Small intestine (tissue), 7 donors: Measurements from ENCODE around the gene CPA5. TPM values are rescaled to one million over a fixed set of nuclear protein-coding genes. Genes with fewer than 3 reads are reported as not detected.

ENCODE experiments used
- DNase-seq, 2 donors: peaks; one replicate each; pipeline versions ENCODE4 v3.0.0 to v3.0.0-alpha.2; 2013
- FAIRE-seq: peaks from 2 replicates; lab custom pipeline; 2012; peaks lifted over from hg19 to GRCh38; lab: Jason Lieb, UNC
- H3K27ac ChIP-seq, 3 donors: one replicate each; pipeline ENCODE4 v1.5.1; 2013; ENCODE audit warnings: low read length in 2 of 3, mild to moderate bottlenecking in 2 of 3, control low read depth in 1 of 3, inconsistent platforms in 1 of 3, low read depth in 1 of 3, moderate library complexity in 1 of 3
- H3K27me3 ChIP-seq, 3 donors: one replicate each; pipeline ENCODE4 v1.6.1; 2013; ENCODE audit warnings: low read length in 3 of 3, inconsistent platforms in 1 of 3; ENCODE audit not compliant: control insufficient read depth in 3 of 3, insufficient read depth in 3 of 3
- H3K36me3 ChIP-seq, 3 donors: one replicate each; pipeline ENCODE4 v1.6.1; 2013; ENCODE audit warnings: low read length in 3 of 3, inconsistent platforms in 1 of 3, low read depth in 1 of 3, mild to moderate bottlenecking in 1 of 3, moderate library complexity in 1 of 3; ENCODE audit not compliant: control insufficient read depth in 3 of 3, insufficient read depth in 2 of 3
- H3K4me1 ChIP-seq, 3 donors: one replicate each; pipeline ENCODE4 v1.6.1; 2013; ENCODE audit warnings: low read length in 2 of 3, inconsistent platforms in 1 of 3, low read depth in 1 of 3, mild to moderate bottlenecking in 1 of 3, moderate library complexity in 1 of 3; ENCODE audit not compliant: control insufficient read depth in 3 of 3, insufficient read depth in 2 of 3
- H3K4me3 ChIP-seq, 3 donors: one replicate each; pipeline ENCODE4 v1.5.1; 2013; ENCODE audit warnings: low read length in 3 of 3, control low read depth in 1 of 3, inconsistent platforms in 1 of 3, low read depth in 1 of 3, mild to moderate bottlenecking in 1 of 3, moderate library complexity in 1 of 3
- H3K9me3 ChIP-seq, 2 donors: one replicate each; pipeline ENCODE4 v1.6.1; 2013; ENCODE audit warnings: low read depth in 1 of 2, low read length in 1 of 2; ENCODE audit not compliant: control insufficient read depth in 2 of 2, insufficient read depth in 1 of 2
- WGBS, 3 donors: extraction: QIAGEN DNeasy Blood & Tissue Kit; methylation state at CpG; one replicate each; pipeline ENCODE4 v1.1.7; 2013; 5-methylcytosine and 5-hydroxymethylcytosine counted together
- polyA plus RNA-seq, 4 donors: library from polyadenylated mRNA; stranded (reverse) in 3 of 4; unstranded in 1 of 4; fragments of 200-250 nt in 3 of 4; fragments of 120-200 nt in 1 of 4; gene quantifications; one replicate each; pipeline versions ENCODE4 v1.2.1 to v1.2.3, GENCODE V29; 2013
- donor health status: healthy with polysubstance abuse.
- donor health status: control.
- donor health status: control.
- donor health status: Bipolar disorder and iron deficiency.
- donor health status: healthy.

Gene CPA5
- polyA plus RNA-seq, 4 donors, result 0.04 to 0.68 TPM; not detected in 2

DNA sequence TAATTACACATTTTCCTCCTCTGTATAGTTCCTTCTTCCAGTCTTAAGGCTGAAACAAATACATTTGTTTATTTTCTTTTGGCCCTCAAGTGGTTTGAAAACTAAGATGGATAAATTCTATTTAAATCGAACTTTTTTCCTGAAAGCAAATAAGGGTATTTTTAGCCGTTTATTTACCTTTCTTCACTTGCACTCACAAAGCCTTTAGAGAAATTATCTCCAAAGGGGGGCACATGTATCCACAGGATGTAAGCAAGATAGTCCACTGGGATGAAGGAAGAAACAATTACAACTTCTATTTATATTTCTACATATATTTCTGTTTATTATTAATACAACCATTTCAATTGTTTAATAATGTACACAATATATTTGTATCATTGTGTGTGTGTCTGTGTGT lies 41.5 kb upstream of the CPA5 start:
- no peak for FAIRE-seq
- no peak overlapping the region for H3K4me3 ChIP-seq
- no peaks in the 10 kb centered on the region for H3K27me3 ChIP-seq
- H3K9me3 ChIP-seq, result no peaks in the 10 kb centered on the region
- 47 to 75% (median 66%) methylated on average over 2 of the region's 2 CpGs for WGBS, 3 donors
- no peak for DNase-seq
- no peak overlapping the region for H3K27ac ChIP-seq
- H3K36me3 ChIP-seq, result no peaks in the 10 kb centered on the region
- H3K4me1 ChIP-seq, result no peaks in the 10 kb centered on the region

DNA sequence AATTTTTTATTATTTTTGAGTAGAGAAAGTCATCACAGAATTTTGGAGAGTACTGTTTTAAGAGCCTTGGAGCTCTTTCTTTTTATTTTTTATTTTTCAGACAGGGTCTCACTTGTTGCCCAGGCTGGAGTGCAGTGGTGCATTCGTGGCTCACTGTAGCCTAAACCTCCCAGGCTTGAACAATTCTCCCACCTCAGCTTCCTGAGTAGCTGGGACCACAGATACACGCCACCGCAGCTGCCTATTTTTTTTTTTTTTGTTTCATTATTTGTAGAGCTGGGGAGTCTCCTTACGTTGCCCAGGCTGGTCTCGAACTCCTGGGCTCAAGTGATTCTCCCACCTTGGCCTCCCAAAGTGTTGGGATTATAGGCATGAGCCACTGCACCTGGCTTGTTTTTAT lies 41.1 kb upstream of the CPA5 start:
- WGBS, 3 donors, result 69 to 72% (median 70%) methylated on average over 5 of the region's 5 CpGs

GRCh38 chr7:130303982-130304381 lies 40.6 kb upstream of the CPA5 start:
- Histone ChIP-seq H3K4me1 (no peaks in the 10 kb centered on the region), H3K27me3 (no peaks in the 10 kb centered on the region), H3K4me3 (no peak overlapping the region), H3K27ac (no peak overlapping the region), H3K9me3 (no peaks in the 10 kb centered on the region), H3K36me3 (no peaks in the 10 kb centered on the region)
- FAIRE-seq (no peak), DNase-seq (no peak)
- 77 to 84% (median 78%) methylated on average over 5 of the region's 5 CpGs for WGBS, 3 donors

More for the DNA sequence above, 41.1 kb upstream of the CPA5 start:
- H3K27ac ChIP-seq, result no peak overlapping the region
- H3K9me3 ChIP-seq, result no peaks in the 10 kb centered on the region
- FAIRE-seq (no peak), DNase-seq (no peak)
- no peaks in the 10 kb centered on the region for H3K27me3 ChIP-seq
- no peaks in the 10 kb centered on the region for H3K4me1 ChIP-seq
- H3K4me3 ChIP-seq, result no peak overlapping the region
- no peaks in the 10 kb centered on the region for H3K36me3 ChIP-seq

- H3K36me3 ChIP-seq, result no peaks in the 10 kb centered on the region
- H3K27ac ChIP-seq, result no peak overlapping the region
- 91 to 97% (median 92%) methylated on average over 3 of the region's 3 CpGs for WGBS, 3 donors
- DNase-seq (no peak), FAIRE-seq (no peak)
- no peaks in the 10 kb centered on the region for H3K27me3 ChIP-seq
- H3K4me3 ChIP-seq, result no peak overlapping the region
- H3K9me3 ChIP-seq, result no peaks in the 10 kb centered on the region
- no peaks in the 10 kb centered on the region for H3K4me1 ChIP-seq
Measured at GRCh38 chr7:130304878-130305277, 39.7 kb upstream of the CPA5 start.

- no peak overlapping the region for H3K27ac ChIP-seq
- no peaks in the 10 kb centered on the region for H3K9me3 ChIP-seq
- WGBS, 3 donors, result 82 to 87% (median 86%) methylated on average over 21 of the region's 21 CpGs
- no peaks in the 10 kb centered on the region for H3K27me3 ChIP-seq
- no peak for DNase-seq
- no peaks in the 10 kb centered on the region for H3K36me3 ChIP-seq
- no peak for FAIRE-seq
- no peak overlapping the region for H3K4me3 ChIP-seq
- H3K4me1 ChIP-seq, result no peaks in the 10 kb centered on the region
Measured at GRCh38 chr7:130305433-130306042, 39.1 kb upstream of the CPA5 start.

GRCh38 chr7:130309986-130310385 lies 34.6 kb upstream of the CPA5 start:
- DNase-seq, result no peak
- 64 to 89% (median 66%) methylated on average over 6 of the region's 6 CpGs for WGBS, 3 donors
- Histone ChIP-seq H3K27me3 (no peaks in the 10 kb centered on the region), H3K36me3 (no peaks in the 10 kb centered on the region), H3K27ac (no peak overlapping the region), H3K4me1 (no peaks in the 10 kb centered on the region), H3K4me3 (no peak overlapping the region), H3K9me3 (peaks cover 0 to 5% of the 10 kb centered on the region in 2 donors)
- no peak for FAIRE-seq

- WGBS, 3 donors, result 81 to 93% (median 93%) methylated on average over 6 of the region's 6 CpGs
Measured at GRCh38 chr7:130314305-130314704, 30.3 kb upstream of the CPA5 start.

GRCh38 chr7:130319541-130319940 lies 25.1 kb upstream of the CPA5 start:
- Histone ChIP-seq H3K4me3 (no peak overlapping the region), H3K27me3 (no peaks in the 10 kb centered on the region), H3K9me3 (no peaks in the 10 kb centered on the region), H3K4me1 (no peaks in the 10 kb centered on the region), H3K36me3 (no peaks in the 10 kb centered on the region), H3K27ac (no peak overlapping the region)
- no peak for FAIRE-seq
- WGBS, 3 donors, result 93 to 96% (median 94%) methylated on average over 1 of the region's 1 CpG
- DNase-seq, result no peak

More at GRCh38 chr7:130314305-130314704, 30.3 kb upstream of the CPA5 start:
- no peaks in the 10 kb centered on the region for H3K27me3 ChIP-seq
- H3K4me3 ChIP-seq, result no peak overlapping the region
- no peaks in the 10 kb centered on the region for H3K4me1 ChIP-seq
- no peak for DNase-seq
- H3K36me3 ChIP-seq, result no peaks in the 10 kb centered on the region
- peaks cover 0 to 5% of the 10 kb centered on the region in 2 donors for H3K9me3 ChIP-seq
- H3K27ac ChIP-seq, result no peak overlapping the region
- FAIRE-seq, result no peak
